Upper lobe of left lung (tissue), 6 donors: ENCODE results near the gene MROH9. TPM values are rescaled to one million over a fixed set of nuclear protein-coding genes. Genes with fewer than 3 reads are reported as not detected.

Source experiments
- ATAC-seq, 2 donors: fragments of 200-7000 bp; cut with Tn5 transposase; one replicate each; pipeline ENCODE4 v1.9.1; 2022; ENCODE audit warnings: mild to moderate bottlenecking in 2 of 2, moderate library complexity in 2 of 2; ENCODE audit not compliant: low FRiP score in 2 of 2
- DNase-seq, 2 donors: peaks; one replicate each; pipeline ENCODE4 v3.0.0-alpha.2; 2019 to 2020
- H3K27ac ChIP-seq, 4 donors: fragments of 200-600 bp; sonication (generic); one replicate each; pipeline ENCODE4 v1.5.1; 2016 to 2019
- H3K27me3 ChIP-seq, 4 donors: fragments of 200-600 bp; sonication (generic); one replicate each; pipeline ENCODE4 v1.5.1; 2017 to 2019
- H3K36me3 ChIP-seq, 4 donors: fragments of 200-600 bp; sonication (generic); one replicate each; pipeline ENCODE4 v1.5.1; 2016 to 2019
- H3K4me1 ChIP-seq, 4 donors: fragments of 200-600 bp; sonication (generic); one replicate each; pipeline ENCODE4 v1.5.1; 2018 to 2019
- H3K4me3 ChIP-seq, 4 donors: fragments of 200-600 bp; sonication (generic); one replicate each; pipeline ENCODE4 v1.5.1; 2017 to 2019; ENCODE audit warnings: mild to moderate bottlenecking in 2 of 4, moderate library complexity in 1 of 4
- H3K9me3 ChIP-seq, 4 donors: fragments of 200-600 bp; sonication (generic); one replicate each; pipeline ENCODE4 v1.5.1; 2018 to 2019
- CTCF ChIP-seq, 6 experiments: fragments of 450-650 bp in 4 of 6; fragments of 200-600 bp in 2 of 6; sonication (generic) in 2 of 6; IDR thresholded peaks; one replicate each; pipeline ENCODE4 v1.5.1; 2016 to 2019; ENCODE audit warnings: antibody characterized with exemption in 6 of 6
- EP300 ChIP-seq, 4 donors: sonication (generic); formaldehyde crosslinking; IDR thresholded peaks; one replicate each; pipeline ENCODE4 v1.5.1; 2017; ENCODE audit warnings: antibody characterized with exemption in 4 of 4, control low read depth in 2 of 4
- POLR2A ChIP-seq, 4 donors: fragments of 450-650 bp; IDR thresholded peaks; one replicate each; pipeline ENCODE4 v1.5.1; 2016 to 2017; ENCODE audit warnings: antibody characterized with exemption in 4 of 4, mild to moderate bottlenecking in 2 of 4
- POLR2AphosphoS5 ChIP-seq, 2 donors: sonication (generic); formaldehyde crosslinking; IDR thresholded peaks; one replicate each; pipeline ENCODE4 v1.5.1; 2017; ENCODE audit warnings: antibody characterized with exemption in 2 of 2
- WGBS, 2 donors: methylation state at CpG; one replicate each; pipeline ENCODE4 v1.1.5; 2017 to 2018; 5-methylcytosine and 5-hydroxymethylcytosine counted together
- total RNA-seq, 6 donors: library from RNA; depleted of rRNA in 4 of 6; stranded (reverse); fragments of >200 nt in 4 of 6; gene quantifications; one replicate each; pipeline versions ENCODE4 v1.1.0 to v1.2.1, GENCODE V29; 2016 to 2021
- donor health status: DM: no; HTN: no; CAD: no; lungs with moderate emphysema.
- donor health status: DM: no; HTN: yes; CAD: no; lungs with severe emphysema.

Gene MROH9
- 1 to 10 TPM in 3 of 6 donors, under 1 TPM in 2, not detected in 1; 0.34 to 4.1 (median 1.6) TPM for total RNA-seq

GRCh38 chr1:170935231-170935630 is at the start of gene MROH9:
Gene MROH9, plus strand, starts transcription at chr1:170935534. Its CDS starts 10,023 bp downstream, at chr1:170945557.
- WGBS, 2 donors, result 65 to 71% methylated on average over 2 of the region's 2 CpGs
- H3K27ac ChIP-seq, result no peak within 1 kb of the TSS
- no peak for ATAC-seq
- peaks cover 0 to 3% (median 0%) of the 10 kb centered on the region in 4 donors for H3K4me1 ChIP-seq
- no peak for DNase-seq
- TF ChIP-seq POLR2A (IDR thresholded peaks at IDR 0.05), result no peak
- TF ChIP-seq CTCF (IDR thresholded peaks at IDR 0.05), result no peak
- TF ChIP-seq EP300 (IDR thresholded peaks at IDR 0.05), result no peak
- TF ChIP-seq POLR2AphosphoS5 (IDR thresholded peaks at IDR 0.05), result no peak
- no peaks in the 10 kb centered on the region for H3K27me3 ChIP-seq
- no peak within 1 kb of the TSS for H3K4me3 ChIP-seq
- no peaks in the 10 kb centered on the region for H3K9me3 ChIP-seq
- H3K36me3 ChIP-seq, result no peaks in the 10 kb centered on the region

GRCh38 chr1:170885551-170885950 is 49.8 kb upstream of the MROH9 start:
- H3K9me3 ChIP-seq, result no peaks in the 10 kb centered on the region
- H3K36me3 ChIP-seq, result no peaks in the 10 kb centered on the region
- H3K4me3 ChIP-seq, result no peak overlapping the region
- 36 to 49% methylated on average over 3 of the region's 3 CpGs for WGBS, 2 donors
- no peaks in the 10 kb centered on the region for H3K4me1 ChIP-seq
- DNase-seq (no peak), ATAC-seq (no peak)
- H3K27ac ChIP-seq, result no peak overlapping the region
- no peak for TF ChIP-seq POLR2AphosphoS5 (IDR thresholded peaks at IDR 0.05)
- TF ChIP-seq CTCF (IDR thresholded peaks at IDR 0.05), result no peak
- TF ChIP-seq POLR2A (IDR thresholded peaks at IDR 0.05), result no peak
- TF ChIP-seq EP300 (IDR thresholded peaks at IDR 0.05), result no peak
- no peaks in the 10 kb centered on the region for H3K27me3 ChIP-seq

GRCh38 chr1:170886460-170886859 is 48.9 kb upstream of the MROH9 start:
- no peak for DNase-seq
- no peaks in the 10 kb centered on the region for H3K9me3 ChIP-seq
- H3K36me3 ChIP-seq, result no peaks in the 10 kb centered on the region
- H3K4me3 ChIP-seq, result no peak overlapping the region
- TF ChIP-seq POLR2A (IDR thresholded peaks at IDR 0.05), result no peak
- TF ChIP-seq EP300 (IDR thresholded peaks at IDR 0.05), result no peak
- TF ChIP-seq POLR2AphosphoS5 (IDR thresholded peaks at IDR 0.05), result no peak
- no peak for TF ChIP-seq CTCF (IDR thresholded peaks at IDR 0.05)
- no peak overlapping the region for H3K27ac ChIP-seq
- no peaks in the 10 kb centered on the region for H3K4me1 ChIP-seq
- WGBS, 2 donors, result 64 to 76% methylated on average over 3 of the region's 3 CpGs
- ATAC-seq, result peak in 1 of 2 donors; percentile 24
- no peaks in the 10 kb centered on the region for H3K27me3 ChIP-seq

- no peak overlapping the region for H3K4me3 ChIP-seq
- WGBS, 2 donors, result 74 to 88% methylated on average over 2 of the region's 2 CpGs
These were observed 47.6 kb upstream of the MROH9 start for GRCh38 chr1:170887726-170888125.

More at GRCh38 chr1:170887726-170888125, 47.6 kb upstream of the MROH9 start:
- no peak for DNase-seq
- no peaks in the 10 kb centered on the region for H3K9me3 ChIP-seq
- ATAC-seq, result no peak
- no peaks in the 10 kb centered on the region for H3K4me1 ChIP-seq
- H3K27ac ChIP-seq, result no peak overlapping the region
- TF ChIP-seq CTCF (IDR thresholded peaks at IDR 0.05) (no peak), POLR2A (IDR thresholded peaks at IDR 0.05) (no peak), EP300 (IDR thresholded peaks at IDR 0.05) (no peak), POLR2AphosphoS5 (IDR thresholded peaks at IDR 0.05) (no peak)
- no peaks in the 10 kb centered on the region for H3K27me3 ChIP-seq
- no peaks in the 10 kb centered on the region for H3K36me3 ChIP-seq
